CD4-positive, alpha-beta T cell treated with Interleukin-21 for 1 hour (primary cell): Measurements from ENCODE around the gene HYDIN.
"Not testable (repeated sequence)": the region's sequence is repeated elsewhere in the genome, so short reads cannot be mapped to it uniquely, and the experiment has no call there.

Experiments used
- DNase-seq: peaks from one replicate; pipeline ENCODE4 v3.0.0-alpha.2; 2020

Gene HYDIN

DNA sequence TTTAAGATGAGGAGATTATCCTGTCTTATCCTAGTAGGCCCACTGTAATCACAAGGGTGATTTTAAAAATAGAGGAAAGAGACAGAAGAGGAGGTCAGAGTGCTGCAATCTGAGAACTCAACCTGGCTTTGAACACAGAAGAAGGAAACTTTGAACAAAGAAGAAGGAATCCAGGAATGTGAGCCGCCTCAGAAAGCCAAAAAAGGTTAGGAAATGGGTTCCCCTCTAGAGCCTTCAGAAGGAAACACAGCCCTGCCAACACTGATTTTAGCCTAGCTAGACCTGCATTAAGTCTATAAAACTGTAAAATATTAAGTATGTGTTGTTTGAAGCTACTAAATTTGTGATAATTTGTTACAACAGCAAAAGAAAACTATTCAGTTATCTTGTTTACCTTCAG lies 149.7 kb downstream of the HYDIN start:
- not testable (repeated sequence) for DNase-seq

DNA sequence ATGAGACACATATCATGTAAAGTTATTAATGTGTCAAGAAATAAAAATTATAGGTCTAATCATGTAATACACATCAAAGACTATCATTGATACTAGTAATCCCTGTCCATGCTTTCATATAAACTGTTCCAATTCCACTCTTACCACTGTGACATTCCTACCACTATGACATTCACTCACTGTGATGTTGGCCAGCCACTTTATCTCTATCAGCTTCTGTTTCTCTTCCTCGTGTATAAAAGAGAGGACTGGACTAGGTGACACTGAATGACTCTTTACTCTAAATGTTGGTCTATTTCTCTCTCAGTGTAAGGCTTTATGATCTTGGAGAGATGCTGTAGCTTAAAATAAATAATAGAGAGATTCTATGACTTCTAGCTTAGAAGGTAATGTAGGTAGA lies 150.3 kb downstream of the HYDIN start:
- not testable (repeated sequence) for DNase-seq

DNA sequence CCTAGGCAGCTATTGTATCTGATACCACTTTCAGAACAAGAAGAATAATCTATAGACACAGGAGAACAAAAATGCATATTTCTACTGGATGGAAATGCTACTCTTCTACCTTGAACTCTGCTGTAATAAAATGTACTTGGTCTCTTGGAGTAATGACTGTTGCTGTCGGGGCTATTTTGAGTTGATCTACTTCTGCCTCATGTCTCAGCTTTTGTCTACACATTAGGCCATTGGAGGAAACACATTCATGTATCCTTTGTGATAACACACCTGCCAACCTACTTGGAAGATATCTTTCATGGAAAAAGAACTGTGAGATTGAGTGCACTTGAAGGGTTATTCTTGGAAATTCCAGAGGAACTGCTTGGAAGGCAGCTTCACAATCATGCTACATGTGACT lies 159.9 kb downstream of the HYDIN start:
- not testable (repeated sequence) for DNase-seq

DNA sequence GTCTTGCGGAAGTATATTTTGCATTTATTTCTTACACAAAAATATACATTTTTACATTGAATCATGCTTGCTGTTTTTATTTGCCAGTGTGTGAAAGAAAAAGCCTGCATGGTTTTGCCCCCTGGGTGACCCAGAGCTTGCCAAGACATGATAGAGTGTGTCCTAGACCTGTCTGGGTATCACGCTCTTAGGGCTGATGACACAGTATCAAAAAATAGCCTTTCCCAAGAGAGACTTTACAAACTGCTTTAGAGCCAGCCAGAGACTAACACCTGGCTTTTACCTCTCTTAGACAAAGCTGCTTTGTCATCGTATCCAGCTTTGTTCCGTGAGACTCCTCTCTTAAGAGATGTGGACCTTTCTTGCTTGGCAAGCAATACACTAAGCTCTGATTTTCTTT lies 160.7 kb downstream of the HYDIN start:
- not testable (repeated sequence) for DNase-seq

DNA sequence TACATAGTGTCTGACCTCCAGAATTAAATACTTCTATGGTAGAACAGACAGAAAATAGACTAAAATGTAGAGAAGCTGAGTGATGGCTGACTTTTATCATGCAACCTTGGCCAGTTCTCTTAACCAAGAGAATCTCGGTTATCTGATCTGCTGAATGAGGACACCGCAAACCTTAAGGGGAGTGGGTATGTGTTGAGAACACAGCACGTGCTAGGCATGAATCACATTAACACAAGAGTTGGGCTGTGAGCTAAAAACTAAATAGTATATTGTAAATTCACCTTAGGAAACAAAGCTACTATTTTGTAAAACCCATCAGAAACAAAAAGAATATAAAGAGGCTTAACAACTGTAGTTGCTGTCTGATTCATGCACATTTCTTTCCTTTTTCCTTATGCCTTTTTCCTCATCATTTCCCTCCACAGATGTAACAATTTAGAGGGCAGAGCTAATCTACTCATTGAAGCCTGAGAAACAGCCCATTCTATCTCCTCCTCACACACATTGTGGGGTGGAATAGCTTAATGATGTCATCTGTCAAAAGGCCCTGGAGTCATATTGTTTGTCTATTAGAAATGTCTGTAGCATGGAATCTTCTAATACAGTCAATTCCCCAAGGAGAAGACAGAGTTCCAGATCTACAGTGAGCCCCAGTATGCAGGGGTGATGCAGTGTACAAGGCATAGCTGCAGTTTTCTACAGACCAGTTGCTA lies 176.5 kb downstream of the HYDIN start:
- DNase-seq: not testable (repeated sequence)

DNA sequence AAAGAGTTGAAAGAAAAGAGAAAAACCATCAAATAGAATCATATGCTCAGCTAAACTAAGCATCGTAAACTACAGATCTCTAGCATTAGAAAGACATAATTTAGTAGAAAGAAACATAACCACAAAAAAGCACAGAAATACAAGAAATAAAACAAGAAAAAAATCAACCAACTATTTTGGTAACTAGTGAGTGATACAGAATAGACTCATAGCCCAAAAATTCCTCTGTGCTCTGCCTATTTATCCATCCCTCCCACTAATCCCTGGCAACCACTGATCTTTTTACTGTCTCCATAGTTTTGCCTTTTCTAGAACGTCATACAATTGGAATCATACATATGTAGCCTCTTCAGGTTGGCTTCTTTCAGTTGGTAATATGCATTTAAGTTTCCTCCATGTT lies 180.2 kb downstream of the HYDIN start:
- DNase-seq: not testable (repeated sequence)

DNA sequence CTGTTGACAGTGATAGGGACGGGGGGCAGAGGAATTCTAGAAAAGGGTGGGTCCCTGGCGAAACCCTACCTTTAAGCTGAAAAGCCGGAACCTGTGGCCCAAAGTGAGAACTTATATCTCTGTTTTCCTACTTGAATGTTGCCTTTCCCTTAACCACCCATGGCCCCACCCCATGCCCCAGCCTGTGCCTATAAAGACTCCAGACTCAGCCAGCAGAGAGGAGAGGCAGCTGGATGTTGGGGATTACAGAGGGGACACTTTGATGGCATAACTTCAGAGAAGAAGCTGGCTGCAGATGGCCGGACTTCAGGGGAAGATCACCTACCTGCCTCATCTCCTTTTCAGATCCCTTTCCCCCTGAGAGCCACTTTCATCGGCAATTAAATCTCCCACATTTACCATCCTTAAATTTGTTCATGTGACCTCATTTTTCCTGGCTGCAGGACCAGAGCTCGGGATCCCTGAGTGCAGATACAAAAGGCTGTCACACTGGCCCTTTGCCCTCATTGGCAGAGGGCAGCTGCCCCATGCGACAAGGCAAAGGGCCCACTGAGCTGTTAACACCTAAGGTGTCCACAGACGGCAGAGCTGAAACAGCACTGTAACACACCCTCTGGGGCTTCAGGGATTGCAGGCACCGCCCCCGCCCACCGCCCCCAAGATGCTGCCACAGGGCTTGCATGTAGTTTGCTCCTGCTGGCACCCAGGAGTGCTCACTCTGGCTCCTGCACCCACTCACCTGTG lies 191.0 kb downstream of the HYDIN start:
- not testable (repeated sequence) for DNase-seq

DNA sequence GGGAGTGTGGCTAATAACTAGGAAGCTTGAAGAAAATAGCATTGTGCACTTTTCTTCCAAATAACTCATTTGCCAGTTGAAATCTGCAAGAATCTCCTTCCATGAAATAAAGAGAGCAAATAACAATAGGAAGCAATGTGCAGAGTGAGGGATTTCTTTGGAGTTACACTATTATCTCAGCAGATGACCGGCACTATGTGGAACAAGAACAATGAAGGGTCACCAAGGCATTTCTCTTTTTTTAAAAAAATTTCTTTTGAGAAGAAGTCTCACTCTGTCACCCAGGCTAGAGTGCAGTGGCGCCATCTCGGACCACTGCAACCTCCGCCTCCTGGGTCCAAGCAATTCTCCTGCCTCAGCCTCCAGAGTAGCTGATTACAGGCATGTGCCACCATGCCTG lies 192.1 kb downstream of the HYDIN start:
- not testable (repeated sequence) for DNase-seq

DNA sequence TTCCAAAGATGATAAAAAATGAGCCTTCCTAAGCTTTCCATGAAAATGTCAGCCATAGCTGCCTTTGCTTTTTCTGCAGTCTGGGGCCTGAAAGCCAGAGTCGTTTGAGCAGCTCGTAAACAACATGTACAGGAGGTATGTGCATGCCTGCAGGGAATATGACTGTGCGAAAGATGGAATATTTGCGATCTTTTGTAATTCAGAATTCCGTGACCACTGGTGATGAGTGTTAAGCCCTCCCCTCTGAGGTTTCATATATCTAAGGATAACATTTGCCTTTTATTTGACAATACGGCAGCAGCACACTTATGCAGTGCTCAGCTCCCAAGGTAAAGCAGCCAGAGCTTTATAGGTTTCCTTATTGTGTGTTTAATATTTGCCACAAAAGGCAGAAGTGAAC lies 192.5 kb downstream of the HYDIN start:
- not testable (repeated sequence) for DNase-seq

DNA sequence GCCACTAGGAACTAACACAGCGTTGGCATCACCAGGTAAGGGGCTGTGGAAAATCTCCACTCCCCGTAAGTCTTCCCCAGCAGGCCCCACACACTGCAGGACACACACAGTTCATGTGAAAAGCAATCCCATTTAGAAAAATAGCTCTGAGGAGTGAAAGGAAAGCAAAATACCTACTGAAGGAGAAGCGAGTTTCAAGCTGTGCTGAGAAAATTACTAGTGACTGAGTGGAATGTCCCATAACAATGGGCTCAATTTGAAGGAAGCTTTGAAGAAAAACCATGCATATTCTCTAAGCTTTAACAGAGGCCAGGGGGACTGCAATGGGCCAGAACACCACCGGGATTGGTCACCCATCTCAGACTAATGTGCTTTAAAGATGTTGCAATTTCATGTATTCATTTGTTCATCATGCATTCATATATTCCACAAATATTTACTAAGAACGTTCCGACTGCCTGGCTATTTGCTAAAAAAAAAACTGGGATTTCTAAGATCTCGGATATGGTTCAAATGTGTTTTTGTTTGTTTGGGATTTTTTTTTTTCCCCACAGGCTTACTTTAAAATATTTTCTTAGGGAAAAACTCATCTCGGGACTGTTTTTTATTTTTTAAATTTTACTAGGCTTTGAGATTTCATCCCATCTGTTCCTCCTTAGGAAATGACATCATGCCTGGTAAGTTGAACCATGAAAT lies 202.3 kb downstream of the HYDIN start:
- DNase-seq: not testable (repeated sequence)

DNA sequence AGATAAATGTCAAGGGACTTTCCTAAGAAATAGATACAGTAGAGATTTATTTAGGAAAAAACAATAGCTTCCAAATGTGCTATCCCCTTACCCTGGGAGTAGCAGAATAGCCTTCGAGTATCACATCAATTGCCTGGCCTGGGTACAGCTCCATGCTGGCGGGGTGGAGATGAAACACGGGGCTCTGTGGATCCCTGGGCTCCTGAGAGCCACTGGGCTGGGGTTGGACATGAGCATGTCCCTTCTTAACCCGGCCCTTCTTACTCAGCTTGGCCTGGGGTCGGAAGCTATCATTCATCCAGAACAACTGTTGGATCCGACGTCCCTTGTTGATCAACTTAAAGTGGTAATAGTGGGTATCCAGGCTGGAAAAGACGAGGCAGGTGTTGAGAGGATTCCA lies 203.0 kb downstream of the HYDIN start:
- DNase-seq: not testable (repeated sequence)

DNA sequence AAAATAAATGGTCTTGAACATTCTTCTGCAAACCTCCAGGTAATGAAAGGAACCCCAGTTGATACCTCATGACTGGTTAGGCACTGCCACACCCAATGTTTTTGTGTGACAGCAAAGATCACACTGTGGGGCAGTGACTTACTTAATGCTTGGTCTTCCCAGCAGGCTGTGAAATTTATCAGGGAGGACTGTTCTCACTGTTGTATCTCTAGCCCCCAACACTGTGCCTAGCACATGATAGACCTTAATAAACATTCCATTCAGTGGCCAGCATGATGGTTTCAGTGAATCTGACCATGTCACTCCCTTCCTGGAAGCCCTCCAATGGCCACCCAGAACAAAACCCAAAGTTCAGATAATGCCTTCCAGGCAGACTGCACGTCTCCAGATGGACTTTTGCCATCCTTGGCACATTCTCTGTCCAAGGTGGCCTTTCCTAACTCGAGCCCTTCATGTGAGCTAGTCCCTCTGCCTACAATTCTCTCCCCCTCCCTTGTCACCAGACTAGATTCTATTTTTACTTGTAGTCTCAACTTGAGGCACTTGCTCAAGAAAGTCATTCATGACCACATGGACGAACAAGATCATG lies 206.6 kb downstream of the HYDIN start:
- DNase-seq: not testable (repeated sequence)

DNA sequence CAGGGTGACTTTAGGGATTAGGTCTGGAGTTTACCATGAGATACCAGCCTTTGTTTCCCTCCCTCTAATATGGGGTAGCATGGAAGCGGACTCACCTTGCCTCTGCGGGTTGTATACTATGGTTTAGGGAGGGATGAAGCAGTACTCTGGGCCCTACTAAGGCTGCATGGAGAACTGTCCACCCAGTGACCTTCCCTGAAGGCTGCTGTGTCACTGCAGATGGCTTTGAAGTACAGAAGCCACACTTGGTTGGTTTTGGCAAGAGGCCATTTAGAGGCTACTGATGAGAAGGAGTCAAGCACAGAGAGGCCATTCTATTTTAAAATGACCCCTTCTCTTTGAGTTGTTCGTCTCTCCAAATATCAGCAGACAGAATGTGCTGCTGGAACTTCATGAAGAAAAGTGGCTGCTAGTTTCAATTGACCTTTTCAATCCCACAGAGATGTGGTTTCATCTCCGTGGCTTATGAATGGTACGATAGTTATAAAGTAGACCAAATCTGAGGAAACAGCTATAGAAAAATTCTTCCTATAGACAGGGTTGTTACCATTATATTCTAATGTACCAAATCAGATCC lies 208.5 kb downstream of the HYDIN start:
- DNase-seq: not testable (repeated sequence)

DNA sequence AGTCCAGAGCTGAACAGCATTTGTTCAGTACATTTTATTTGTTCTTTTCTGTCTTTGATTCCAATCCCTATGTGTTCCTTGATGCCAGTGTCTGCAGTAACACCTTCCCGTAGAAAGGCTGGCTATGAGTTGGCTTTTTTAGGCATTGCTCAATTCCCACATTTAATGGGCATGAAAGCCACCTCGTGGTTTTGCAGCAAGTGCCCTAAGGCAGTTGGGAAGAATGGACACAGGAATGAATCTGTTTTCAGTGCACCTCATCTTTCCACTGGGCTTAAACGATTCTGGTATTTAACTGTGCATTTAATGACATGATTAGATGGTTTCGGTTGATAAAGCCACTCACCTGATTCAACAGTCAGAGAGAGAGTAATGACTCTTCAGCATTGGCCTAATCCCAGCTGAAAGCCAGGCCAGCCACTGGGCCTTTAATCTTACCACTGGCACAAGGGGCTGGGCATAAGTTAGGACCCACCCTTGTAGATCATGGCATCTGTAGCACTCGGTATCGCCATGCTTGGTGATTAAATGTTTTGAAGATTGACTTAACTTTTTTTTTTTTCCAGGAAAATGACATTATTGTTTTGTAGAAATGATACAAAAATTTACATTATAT lies 211.3 kb downstream of the HYDIN start:
- not testable (repeated sequence) for DNase-seq

DNA sequence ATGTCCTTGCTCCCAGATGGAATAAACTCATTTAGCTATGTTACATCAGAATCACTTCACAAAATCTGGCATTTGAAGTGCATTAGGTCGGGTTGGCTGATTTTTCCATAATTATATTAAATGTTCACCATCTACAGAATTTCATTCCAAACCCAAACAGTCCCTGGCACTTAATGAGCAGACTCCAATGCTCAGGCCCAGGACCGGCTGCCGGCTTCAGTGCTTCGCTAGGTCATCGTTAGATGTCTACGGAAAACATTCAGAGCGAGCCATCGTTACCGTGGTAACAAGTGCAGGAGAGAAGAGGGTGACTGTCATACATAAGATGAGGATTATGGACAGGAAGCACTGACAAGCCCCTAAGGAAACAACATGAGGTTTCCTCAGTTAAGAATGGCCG lies 215.1 kb downstream of the HYDIN start:
- DNase-seq: not testable (repeated sequence)

DNA sequence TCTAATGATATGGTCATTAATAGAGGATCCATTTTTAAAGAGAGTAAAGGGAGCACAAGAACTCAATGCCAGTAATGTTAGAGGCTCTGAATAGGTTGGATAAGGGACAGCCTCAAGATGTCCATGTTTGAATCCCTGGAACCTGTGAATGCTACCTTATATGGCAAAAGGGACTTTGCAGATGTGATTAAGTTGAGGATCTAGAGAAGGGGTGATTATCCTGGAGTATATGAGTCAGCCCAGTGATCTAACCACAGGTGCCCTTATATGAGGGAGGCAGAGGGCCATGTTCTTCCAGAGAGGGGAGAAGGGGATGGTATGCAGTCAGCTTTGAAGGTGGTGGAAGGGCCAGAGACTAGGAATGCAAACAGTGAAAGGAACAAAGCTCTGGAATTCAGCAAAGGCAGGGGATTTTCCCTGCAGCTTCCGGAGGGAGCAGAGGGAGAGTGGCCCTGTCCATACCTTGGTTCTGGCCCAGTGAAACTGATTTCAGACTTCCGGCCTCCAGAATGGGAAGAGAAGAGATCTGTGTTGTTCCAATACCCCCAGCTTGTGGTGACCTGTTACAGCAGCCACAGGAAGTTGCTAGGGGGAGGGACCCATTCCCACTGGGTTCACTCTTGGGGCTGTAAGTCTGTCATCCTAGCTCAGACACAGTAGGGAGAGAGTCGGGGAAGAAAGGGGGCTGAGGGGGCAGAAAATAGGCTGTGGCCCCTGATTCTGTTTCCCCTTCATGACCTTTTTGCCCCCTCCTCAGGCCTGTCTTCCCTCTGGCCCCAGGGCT lies 220.9 kb downstream of the HYDIN start:
- not testable (repeated sequence) for DNase-seq

DNA sequence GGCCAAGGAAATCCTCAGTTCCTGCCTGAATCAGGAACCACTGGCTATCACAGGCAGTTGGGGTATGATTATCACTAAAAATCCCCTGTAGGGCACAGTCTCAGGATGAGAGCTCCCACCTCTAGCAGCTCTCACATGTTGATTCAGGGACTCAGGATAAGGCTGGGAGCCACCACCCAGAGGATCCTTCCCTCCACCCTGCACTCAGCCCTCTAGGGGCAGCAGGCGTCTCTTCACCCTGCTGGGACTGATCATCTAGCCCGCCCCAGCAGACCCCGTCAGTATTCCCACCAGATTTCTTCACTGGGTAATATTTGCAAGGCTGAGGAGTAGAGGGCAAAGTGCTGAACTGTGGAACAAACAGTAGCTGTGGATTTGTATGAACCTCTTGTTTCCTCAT lies 224.0 kb downstream of the HYDIN start:
- DNase-seq: not testable (repeated sequence)

DNA sequence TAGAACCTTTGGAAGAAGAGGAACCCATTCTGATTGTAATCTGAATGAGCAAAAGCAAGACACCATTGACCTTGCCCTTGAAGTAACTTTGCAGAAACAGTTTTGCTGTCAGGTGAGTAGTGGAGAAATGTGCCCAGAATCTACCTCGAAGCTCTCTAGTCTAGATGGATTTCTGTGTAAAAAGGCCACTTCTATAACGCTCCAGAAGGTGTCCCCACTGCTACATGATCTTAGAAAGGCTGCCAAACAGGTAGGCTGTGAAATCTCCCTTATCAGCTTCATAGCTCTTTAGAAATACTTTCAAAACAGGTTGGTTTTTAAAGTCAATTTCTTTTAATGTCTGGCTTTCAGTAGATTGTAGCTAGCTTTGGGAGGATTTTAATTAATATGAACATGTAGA lies 230.8 kb downstream of the HYDIN start:
- not testable (repeated sequence) for DNase-seq

DNA sequence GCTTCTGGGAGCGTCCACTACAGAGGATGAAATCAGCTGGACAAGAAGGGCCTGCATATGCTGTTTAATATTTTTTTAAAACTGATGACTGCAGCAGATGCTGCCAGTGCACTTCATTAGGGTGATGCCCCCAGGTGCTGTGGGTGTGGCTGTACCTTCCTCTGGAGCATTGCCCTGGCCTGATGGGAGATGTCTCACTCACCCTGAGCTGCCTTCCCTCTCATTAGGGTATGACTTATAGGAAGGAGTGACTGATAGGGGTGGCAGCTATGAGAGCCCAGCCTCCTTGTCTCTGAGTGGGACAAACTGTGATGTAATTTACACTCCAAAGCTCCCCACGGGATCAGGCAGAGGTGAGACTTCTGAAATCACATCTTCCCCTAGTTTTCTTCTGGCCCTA lies 234.7 kb downstream of the HYDIN start:
- DNase-seq: not testable (repeated sequence)

DNA sequence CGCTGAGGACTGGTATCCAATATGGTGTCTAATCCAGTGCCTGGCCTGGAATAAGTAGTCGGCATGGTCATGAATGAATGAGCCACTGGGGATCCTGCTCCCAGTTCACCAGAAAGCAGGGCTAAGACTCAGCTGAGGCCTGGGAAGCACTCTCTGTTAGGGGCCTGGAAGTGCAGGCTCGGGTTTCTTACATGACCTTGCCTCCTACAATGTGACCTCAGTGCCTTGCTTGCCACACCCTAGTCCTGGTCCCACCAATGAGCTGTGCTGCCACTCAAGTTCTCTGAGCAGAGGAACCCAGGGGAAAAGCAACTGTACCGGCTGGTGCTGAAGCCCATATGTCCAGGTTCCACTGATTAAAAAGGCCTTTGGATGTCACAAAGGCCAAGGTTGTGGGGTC lies 238.0 kb downstream of the HYDIN start:
- DNase-seq: not testable (repeated sequence)

DNA sequence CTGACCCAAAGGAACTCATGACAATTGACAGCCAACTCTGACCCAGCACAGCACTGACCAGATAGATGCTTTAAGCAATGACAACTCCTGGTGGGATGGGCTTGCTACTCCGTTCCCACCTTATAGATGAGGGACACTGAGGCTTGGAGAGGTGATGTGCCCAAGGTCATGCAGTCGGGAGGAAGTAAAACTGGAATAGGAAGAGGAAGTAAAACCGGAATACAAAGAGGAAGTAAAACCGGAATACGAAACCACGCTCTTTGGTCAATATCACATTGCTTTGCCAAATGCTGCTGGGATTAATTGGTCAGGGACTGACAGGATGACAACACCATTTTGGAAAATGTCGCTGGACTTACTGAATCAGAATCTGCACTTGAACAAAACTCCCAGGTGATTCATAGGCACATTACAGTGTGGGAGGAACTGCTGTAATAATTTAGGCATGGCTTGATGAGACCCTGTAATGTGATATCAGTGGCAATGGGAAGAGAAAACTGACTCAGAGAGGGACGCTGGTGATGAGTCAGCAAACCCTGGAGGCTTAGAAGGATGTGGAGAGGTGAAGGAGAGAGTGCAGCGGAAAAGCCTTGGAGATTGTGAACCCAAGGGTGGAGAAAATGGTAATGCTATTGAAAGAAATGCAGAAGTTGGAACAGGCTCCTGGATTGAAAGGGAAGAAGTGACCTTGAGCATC lies 243.4 kb downstream of the HYDIN start:
- not testable (repeated sequence) for DNase-seq
